Hematopoietic multipotent progenitor cell (in vitro differentiated cells): Measurements from ENCODE around the gene CRYGB. TPM values are rescaled to one million over a fixed set of nuclear protein-coding genes. Genes with fewer than 3 reads are reported as not detected.
"Not testable (repeated sequence)": the region's sequence is repeated elsewhere in the genome, so short reads cannot be mapped to it uniquely, and the experiment has no call there.

Experiments used
- DNase-seq, 3 donors: peaks; one replicate each; pipeline ENCODE4 v3.0.0-alpha.2; 2011 to 2015; ENCODE audit warnings: low read depth in 2 of 3, low spot score in 2 of 3
- total RNA-seq: library from RNA; depleted of rRNA; stranded (reverse); fragments of >200 nt; gene quantifications from one replicate; pipeline ENCODE4 v1.2.3, GENCODE V29; 2012

Gene CRYGB
- total RNA-seq, 1 donor = not detected

GRCh38 chr2:208150956-208151355 lies 5.0 kb upstream of the CRYGB start:
- DNase-seq = no peak

GRCh38 chr2:208150094-208150493 lies 4.1 kb upstream of the CRYGB start:
- DNase-seq = no peak

GRCh38 chr2:208148803-208149202 lies 2.8 kb upstream of the CRYGB start:
- no peak for DNase-seq

- no peak for DNase-seq
Observed at GRCh38 chr2:208147759-208148158, 1.8 kb upstream of the CRYGB start.

- no peak for DNase-seq
Observed at GRCh38 chr2:208147008-208147407, 1.1 kb upstream of the CRYGB start.

- DNase-seq = no peak
Observed at GRCh38 chr2:208142925-208143799, 2.8 kb downstream of the CRYGB start.

GRCh38 chr2:208142240-208142924 lies 3.6 kb downstream of the CRYGB start:
- DNase-seq = no peak

- no peak for DNase-seq
Observed at GRCh38 chr2:208139447-208139846, 6.5 kb downstream of the CRYGB start.

GRCh38 chr2:208138334-208138733 lies 7.6 kb downstream of the CRYGB start:
- DNase-seq = not testable (repeated sequence)

GRCh38 chr2:208136716-208137094 lies 9.3 kb downstream of the CRYGB start:
- DNase-seq = no peak

GRCh38 chr2:208135794-208136715 lies 9.9 kb downstream of the CRYGB start:
- DNase-seq = no peak

GRCh38 chr2:208134928-208135586 lies 10.9 kb downstream of the CRYGB start:
- peak in 2 of 3 donors; percentile 20 to 51 for DNase-seq

GRCh38 chr2:208130712-208131110 lies 15.2 kb downstream of the CRYGB start:
- DNase-seq = no peak

GRCh38 chr2:208129744-208130711 lies 15.9 kb downstream of the CRYGB start, which contains the start of gene CRYGC:
TSS of gene CRYGC (minus strand) at chr2:208129828. CDS start at chr2:208129792, 36 bp downstream.
- DNase-seq = no peak

GRCh38 chr2:208128136-208128535 lies 17.8 kb downstream of the CRYGB start:
- DNase-seq = no peak

- DNase-seq = no peak
Observed at GRCh38 chr2:208127090-208127489, 18.9 kb downstream of the CRYGB start.

- DNase-seq = no peak
Observed at GRCh38 chr2:208125251-208125650, 20.7 kb downstream of the CRYGB start.

GRCh38 chr2:208124013-208124715 lies 21.8 kb downstream of the CRYGB start, which contains the start of gene CRYGD:
TSS of gene CRYGD (minus strand) at chr2:208124524. CDS start at chr2:208124473, 51 bp downstream.
- peak in 2 of 3 donors; percentile 45 to 65 for DNase-seq
